Measurements from ENCODE around the gene DNAJB7.
A peak's percentile ranks its signal among the peaks of the same experiment; 100 is the strongest.
"Not testable (repeated sequence)": the region's sequence is repeated elsewhere in the genome, so short reads cannot be mapped to it uniquely, and the experiment has no call there.

Gene DNAJB7

DNA sequence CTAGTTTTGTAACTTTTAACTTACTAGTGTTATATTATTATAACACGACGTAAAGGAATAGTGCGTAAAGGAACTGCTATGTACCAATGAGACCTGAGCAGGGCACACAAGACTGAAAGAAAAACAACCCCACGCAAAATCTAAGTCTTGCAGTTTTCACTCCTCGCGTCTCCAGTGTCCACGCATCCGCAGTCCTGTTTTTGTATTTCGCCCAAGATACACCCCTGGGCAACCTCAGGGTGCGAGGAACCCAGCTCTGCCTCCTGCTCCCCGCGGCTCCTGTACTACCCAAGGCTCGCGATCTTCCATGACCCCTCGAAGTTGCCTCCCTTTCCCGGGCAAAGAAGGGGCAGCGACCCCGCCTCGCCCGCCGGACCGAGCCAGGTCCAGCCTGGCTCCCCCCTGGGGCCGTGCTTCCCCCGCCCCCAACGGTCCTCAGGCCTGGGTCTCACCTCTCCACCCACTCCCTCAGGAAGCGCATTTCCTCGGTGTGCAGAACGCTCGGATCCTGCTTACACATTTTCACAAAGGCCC lies 5.9 kb downstream of the DNAJB7 start:
- Histone ChIP-seq H3K4me2 (peak overlapping the region; percentile 88 to 99 (median 93)), H3K27me3 (no peaks in the 10 kb centered on the region), H3K4me3 (peak overlapping the region; percentile 83 to 97 (median 92)), H4K20me1 (peaks cover 39 to 48% (median 46%) of the 10 kb centered on the region in 11 experiments), H3K9ac (peak overlapping the region; percentile 85 to 97 (median 93)), H3K9me3 (replicated peaks in 1 of 11) (no peaks in the 10 kb centered on the region), H3K27ac (peak overlapping the region; percentile 91 to 98 (median 96)), H3K4me1 (peaks cover 38 to 55% (median 45%) of the 10 kb centered on the region in 10 experiments), H3K36me3 (peaks cover 9 to 54% (median 36%) of the 10 kb centered on the region in 11 experiments; a peak in 20 of 22 replicates)
- TF ChIP-seq Cebpa-rat (IDR thresholded peaks at IDR 0.05): no peak

DNA sequence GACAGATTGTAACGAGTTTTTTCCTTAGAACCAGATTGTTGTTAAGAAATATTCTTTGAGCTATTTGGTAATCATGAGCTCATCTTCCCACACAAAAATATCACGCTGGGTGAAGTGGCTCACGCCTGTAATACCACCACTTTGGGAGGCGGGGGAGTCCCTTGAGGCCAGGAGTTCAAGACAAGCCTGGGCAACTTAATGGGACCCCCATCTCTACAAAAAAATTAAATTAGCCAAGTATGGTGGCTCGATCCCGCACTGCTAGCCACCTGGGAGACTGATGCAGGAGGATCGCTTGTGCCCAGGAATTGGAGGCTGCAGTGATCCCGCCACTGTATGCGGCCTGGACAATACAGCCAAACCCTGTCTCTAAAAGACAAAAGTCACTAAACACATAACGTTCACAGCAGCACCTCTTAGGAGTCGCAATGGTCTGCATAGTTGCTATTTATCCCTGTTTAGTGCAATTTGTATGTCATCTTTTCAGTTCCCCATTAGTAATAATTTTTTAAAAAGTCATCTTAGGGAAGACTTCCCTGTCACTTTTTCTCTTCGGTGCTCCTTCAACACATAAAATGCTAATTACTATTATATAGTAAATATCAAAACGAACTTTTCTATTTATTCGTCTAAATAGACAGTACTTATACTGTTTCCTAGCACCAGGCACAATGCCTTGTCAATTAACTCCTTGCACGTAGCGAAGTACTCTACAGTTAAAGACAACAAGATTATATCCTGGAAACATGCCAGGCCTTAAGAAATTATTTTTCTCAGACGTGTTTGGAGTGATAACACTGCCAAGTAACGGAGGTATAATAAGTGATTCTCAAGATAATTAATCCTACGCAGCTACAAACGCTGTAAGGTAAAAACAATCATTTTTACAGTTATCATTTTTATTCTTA lies 6.6 kb downstream of the DNAJB7 start:
- peaks cover 9 to 54% (median 39%) of the 10 kb centered on the region in 11 experiments for H3K36me3 ChIP-seq
- peak overlapping the region; percentile 83 to 97 (median 92) for H3K4me3 ChIP-seq
- H4K20me1 ChIP-seq: peaks cover 42 to 54% (median 53%) of the 10 kb centered on the region in 11 experiments
- H3K4me1 ChIP-seq: peaks cover 38 to 55% (median 45%) of the 10 kb centered on the region in 10 experiments
- peak overlapping the region; percentile 91 to 98 (median 96) for H3K27ac ChIP-seq
- H3K27me3 ChIP-seq: no peaks in the 10 kb centered on the region
- no peaks in the 10 kb centered on the region for H3K9me3 ChIP-seq (replicated peaks in 1 of 11)
- peak overlapping the region; percentile 85 to 97 (median 93) for H3K9ac ChIP-seq
- peak overlapping the region; percentile 88 to 99 (median 93) for H3K4me2 ChIP-seq
- no peak for TF ChIP-seq Cebpa-rat (IDR thresholded peaks at IDR 0.05)

DNA sequence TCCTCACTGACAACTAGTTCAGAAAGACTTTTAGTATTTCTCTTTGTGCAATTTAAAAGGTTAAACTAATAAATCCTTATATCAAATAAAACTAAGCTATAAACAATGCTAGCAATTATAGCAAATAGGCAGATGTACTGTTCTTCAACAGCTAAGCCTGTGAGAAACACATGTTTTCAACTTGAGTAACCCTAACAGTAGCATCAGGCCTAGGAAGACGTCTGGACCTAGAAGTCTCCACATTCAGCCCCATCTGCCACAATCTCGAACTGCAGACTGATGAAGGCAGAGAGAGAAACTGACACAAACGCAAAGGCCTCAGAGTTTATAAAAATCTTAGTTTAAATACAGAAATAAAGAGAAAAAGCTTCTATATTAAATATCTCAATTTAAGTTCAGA lies 8.0 kb downstream of the DNAJB7 start:
- no peak for TF ChIP-seq Cebpa-rat (IDR thresholded peaks at IDR 0.05)
- peaks cover 46 to 68% (median 65%) of the 10 kb centered on the region in 11 experiments for H4K20me1 ChIP-seq
- no peaks in the 10 kb centered on the region for H3K9me3 ChIP-seq (replicated peaks in 1 of 11)
- peak overlapping the region in 8 of 10 experiments; percentile 7 to 97 (median 92); a peak in 9 of 20 replicates for H3K4me3 ChIP-seq
- H3K9ac ChIP-seq: peak overlapping the region; percentile 39 to 97 (median 92); a peak in 18 of 22 replicates
- H3K27me3 ChIP-seq: no peaks in the 10 kb centered on the region
- peak overlapping the region in 4 of 11 experiments; percentile 17 to 98 (median 94); a peak in 6 of 22 replicates for H3K27ac ChIP-seq
- peak overlapping the region; percentile 88 to 99 (median 93); a peak in 21 of 22 replicates for H3K4me2 ChIP-seq
- peaks cover 23 to 60% (median 48%) of the 10 kb centered on the region in 11 experiments for H3K36me3 ChIP-seq
- H3K4me1 ChIP-seq: peaks cover 36 to 51% (median 43%) of the 10 kb centered on the region in 10 experiments

DNA sequence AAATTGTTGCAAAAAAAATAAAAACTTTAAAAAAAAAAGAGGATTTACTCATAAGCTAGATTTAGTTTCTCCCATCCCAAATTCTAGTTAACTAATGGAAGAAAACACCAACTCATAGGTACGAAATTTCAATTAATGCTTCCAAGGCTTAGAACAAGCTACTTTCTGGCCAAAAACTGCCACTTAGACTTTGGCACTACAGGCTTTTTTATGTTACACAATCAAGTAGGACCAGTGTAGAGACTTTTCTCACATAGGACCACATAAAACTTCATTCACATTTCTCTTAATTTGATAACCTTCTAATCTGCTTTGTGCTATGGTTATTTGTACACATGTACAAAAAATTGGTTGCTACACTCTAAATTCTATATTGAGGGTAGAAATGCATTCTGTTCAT lies 8.6 kb downstream of the DNAJB7 start:
- Histone ChIP-seq H3K9me3 (replicated peaks in 1 of 11) (no peaks in the 10 kb centered on the region), H3K4me3 (peak overlapping the region in 1 of 10 experiments; percentile 83; a peak in 2 of 20 replicates), H3K36me3 (peaks cover 29 to 66% (median 55%) of the 10 kb centered on the region in 11 experiments), H3K27ac (peak overlapping the region in 1 of 11 experiments; percentile 91; a peak in 1 of 22 replicates), H3K27me3 (no peaks in the 10 kb centered on the region), H3K4me2 (peak overlapping the region; percentile 88 to 99 (median 93)), H3K4me1 (peaks cover 30 to 45% (median 37%) of the 10 kb centered on the region in 10 experiments), H3K9ac (peak overlapping the region in 10 of 11 experiments; percentile 39 to 97 (median 92); a peak in 12 of 22 replicates), H4K20me1 (peaks cover 46 to 74% (median 71%) of the 10 kb centered on the region in 11 experiments)
- TF ChIP-seq Cebpa-rat (IDR thresholded peaks at IDR 0.05): no peak

DNA sequence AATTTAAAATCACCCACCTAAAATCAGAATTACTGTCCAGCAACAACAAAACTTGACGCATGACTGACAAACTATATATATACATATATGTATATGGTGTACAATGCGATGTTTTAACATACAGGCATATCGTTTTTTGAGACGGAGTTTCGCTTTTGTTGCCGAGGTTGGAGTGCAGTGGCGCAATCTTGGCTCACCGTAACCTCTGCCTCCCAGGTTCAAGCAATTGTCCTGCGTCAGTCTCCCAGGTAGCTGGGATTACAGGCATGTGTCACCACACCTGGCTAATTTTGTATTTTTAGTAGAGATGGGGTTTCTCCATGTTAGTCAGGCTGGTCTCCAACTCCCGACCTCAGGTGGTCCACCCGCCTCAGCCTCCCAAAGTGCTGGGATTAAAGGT lies 16.1 kb downstream of the DNAJB7 start:
- not testable (repeated sequence) for H3K27me3 ChIP-seq; H3K4me3 ChIP-seq; H3K4me2 ChIP-seq; H3K9me3 ChIP-seq (replicated peaks in 1 of 11); H3K27ac ChIP-seq; H3K4me1 ChIP-seq; H3K9ac ChIP-seq
- Histone ChIP-seq H3K36me3 (peaks cover 99 to 100% (median 100%) of the 10 kb centered on the region in 11 experiments), H4K20me1 (peaks cover 29 to 100% (median 87%) of the 10 kb centered on the region in 11 experiments; a peak in 21 of 22 replicates)

DNA sequence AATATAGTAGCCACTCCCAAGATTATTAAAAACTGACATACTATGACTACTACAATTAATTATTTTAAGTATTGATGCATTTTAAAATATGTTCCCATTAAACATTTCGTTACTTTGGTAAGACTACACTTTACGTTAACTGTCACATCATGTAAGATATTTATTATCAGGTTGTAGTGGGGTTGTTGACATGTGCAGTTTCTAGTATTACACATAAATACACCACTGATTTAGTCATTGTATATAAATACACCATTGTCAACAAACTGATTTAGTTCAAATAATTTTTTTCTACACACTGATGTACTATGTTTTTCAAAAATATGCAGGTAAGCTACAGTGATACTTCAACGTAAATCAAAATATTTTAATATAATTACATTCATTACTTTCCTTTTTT lies 17.0 kb downstream of the DNAJB7 start:
- Histone ChIP-seq H3K4me3 (no peak overlapping the region), H3K27ac (no peak overlapping the region), H3K4me1 (no peaks in the 10 kb centered on the region), H4K20me1 (peaks cover 27 to 100% (median 87%) of the 10 kb centered on the region in 11 experiments; a peak in 20 of 22 replicates), H3K27me3 (no peaks in the 10 kb centered on the region), H3K9ac (no peak overlapping the region), H3K4me2 (no peak overlapping the region), H3K9me3 (replicated peaks in 1 of 11) (no peaks in the 10 kb centered on the region), H3K36me3 (peaks cover 99 to 100% (median 100%) of the 10 kb centered on the region in 11 experiments)
- no peak for TF ChIP-seq Cebpa-rat (IDR thresholded peaks at IDR 0.05)

DNA sequence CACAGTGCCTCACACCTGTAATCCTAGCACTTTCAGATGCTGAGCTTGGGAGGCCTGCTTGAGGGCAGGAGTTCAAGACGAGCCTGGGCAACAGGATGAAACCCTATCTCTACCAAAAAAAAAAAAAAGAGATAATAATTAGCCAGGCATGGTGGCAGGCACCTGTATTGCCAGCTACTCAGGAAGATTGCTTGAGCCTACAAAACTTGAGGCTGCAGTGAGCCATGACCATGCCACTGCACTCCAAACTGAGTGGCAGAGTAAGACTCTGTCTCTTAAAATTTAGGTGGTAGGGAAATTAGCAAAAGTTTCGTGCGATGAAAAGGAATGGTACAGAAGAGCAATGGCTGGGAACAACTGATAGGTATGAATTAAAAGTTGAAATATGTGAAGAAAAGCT lies 23.4 kb downstream of the DNAJB7 start:
- peaks cover 37 to 98% (median 86%) of the 10 kb centered on the region in 11 experiments; a peak in 20 of 22 replicates for H4K20me1 ChIP-seq
- no peak overlapping the region for H3K4me3 ChIP-seq
- TF ChIP-seq Cebpa-rat (IDR thresholded peaks at IDR 0.05): no peak
- H3K4me1 ChIP-seq: no peaks in the 10 kb centered on the region
- H3K9ac ChIP-seq: no peak overlapping the region
- no peak overlapping the region for H3K27ac ChIP-seq
- H3K4me2 ChIP-seq: no peak overlapping the region
- H3K36me3 ChIP-seq: peaks cover 97 to 100% (median 100%) of the 10 kb centered on the region in 11 experiments
- no peaks in the 10 kb centered on the region for H3K9me3 ChIP-seq (replicated peaks in 1 of 11)
- no peaks in the 10 kb centered on the region for H3K27me3 ChIP-seq

DNA sequence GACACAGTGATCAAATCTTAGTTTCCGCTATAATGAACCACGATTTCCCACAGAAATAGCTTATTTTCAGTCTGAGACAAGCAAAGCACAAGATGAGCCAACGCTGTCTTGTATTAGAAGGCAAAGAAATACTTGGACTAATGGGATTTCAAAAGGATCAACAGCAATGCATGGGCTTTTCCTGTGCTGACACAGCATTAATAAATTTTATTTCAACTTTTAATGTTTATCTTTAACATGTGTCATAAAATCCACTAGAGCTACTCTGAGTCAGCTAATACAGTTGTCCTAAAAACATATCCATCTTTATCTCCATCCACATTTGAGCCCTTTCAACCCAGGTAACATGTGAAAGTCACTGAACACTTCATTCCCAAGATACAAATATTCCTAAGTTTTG lies 27.3 kb downstream of the DNAJB7 start:
- H3K4me3 ChIP-seq: no peak overlapping the region
- H3K4me2 ChIP-seq: no peak overlapping the region
- H3K4me1 ChIP-seq: no peaks in the 10 kb centered on the region
- no peaks in the 10 kb centered on the region for H3K27me3 ChIP-seq
- H3K9ac ChIP-seq: no peak overlapping the region
- H3K36me3 ChIP-seq: peaks cover 95 to 100% (median 99%) of the 10 kb centered on the region in 11 experiments
- H4K20me1 ChIP-seq: peaks cover 19 to 84% (median 59%) of the 10 kb centered on the region in 11 experiments; a peak in 20 of 22 replicates
- TF ChIP-seq Cebpa-rat (IDR thresholded peaks at IDR 0.05): no peak
- H3K27ac ChIP-seq: no peak overlapping the region
- H3K9me3 ChIP-seq (replicated peaks in 1 of 11): no peaks in the 10 kb centered on the region

DNA sequence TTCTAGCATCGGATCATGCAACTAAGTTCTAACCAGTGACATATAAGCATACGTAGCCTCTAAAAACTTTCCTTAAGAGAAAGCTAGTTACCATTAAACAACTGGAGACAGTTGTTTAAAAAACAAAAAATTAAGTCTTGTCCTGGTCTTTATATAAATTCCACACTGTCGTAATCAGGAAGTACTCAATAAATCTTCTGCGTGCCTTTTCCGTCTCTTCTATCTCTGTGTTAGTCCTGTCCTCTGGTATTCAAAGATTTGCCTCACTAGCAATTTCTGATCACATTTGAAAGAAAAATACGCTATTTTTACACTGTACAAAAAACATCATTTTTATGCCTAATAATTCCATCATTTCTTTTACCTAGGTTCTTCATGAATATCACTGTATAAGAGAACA lies 32.8 kb downstream of the DNAJB7 start:
- peaks cover 89 to 100% (median 98%) of the 10 kb centered on the region in 11 experiments for H3K36me3 ChIP-seq

More for the DNA sequence above, 32.8 kb downstream of the DNAJB7 start:
- Histone ChIP-seq H3K9ac (no peak overlapping the region), H3K9me3 (replicated peaks in 1 of 11) (no peaks in the 10 kb centered on the region), H3K27me3 (no peaks in the 10 kb centered on the region), H3K4me3 (no peak overlapping the region), H4K20me1 (peaks cover 0 to 31% (median 12%) of the 10 kb centered on the region in 11 experiments; a peak in 8 of 22 replicates), H3K4me1 (no peaks in the 10 kb centered on the region), H3K4me2 (no peak overlapping the region), H3K27ac (no peak overlapping the region)
- no peak for TF ChIP-seq Cebpa-rat (IDR thresholded peaks at IDR 0.05)
